Kidney (tissue), 22 donors: Measurements from ENCODE around the gene ARHGAP36. TPM values are rescaled to one million over a fixed set of nuclear protein-coding genes. Genes with fewer than 3 reads are reported as not detected.

Experiments
- DNase-seq, 5 donors: peaks; one replicate each; pipeline ENCODE4 v3.0.0-alpha.2; 2013 to 2020
- FAIRE-seq: peaks from 2 replicates; lab custom pipeline; 2012; peaks lifted over from hg19 to GRCh38; lab: Jason Lieb, UNC
- H3K27ac ChIP-seq, 2 donors: one replicate each; pipeline ENCODE4 v1.7.0; 2013; ENCODE audit warnings: low read depth in 2 of 2, low read length in 2 of 2, inconsistent platforms in 1 of 2
- H3K27me3 ChIP-seq: one replicate; pipeline ENCODE4 v1.7.1; 2013; ENCODE audit warnings: low read length, inconsistent platforms; ENCODE audit not compliant: control insufficient read depth, insufficient read depth
- H3K36me3 ChIP-seq, 3 donors: one replicate each; pipeline versions ENCODE4 v1.7.0 to v1.7.1; 2013; ENCODE audit warnings: low read length in 3 of 3, control low read depth in 1 of 3, inconsistent platforms in 1 of 3; ENCODE audit not compliant: insufficient read depth in 3 of 3, control insufficient read depth in 2 of 3
- H3K4me1 ChIP-seq, 3 donors: one replicate each; pipeline versions ENCODE4 v1.7.0 to v1.7.1; 2013; ENCODE audit warnings: low read length in 3 of 3, inconsistent platforms in 1 of 3, low read depth in 1 of 3; ENCODE audit not compliant: control insufficient read depth in 2 of 3, insufficient read depth in 2 of 3
- H3K4me3 ChIP-seq, 3 donors: one replicate each; pipeline versions ENCODE4 v1.7.0 to v1.8.1; 2013; ENCODE audit warnings: low read length in 3 of 3, control low read depth in 1 of 3, inconsistent platforms in 1 of 3
- H3K9ac ChIP-seq, 3 donors: one replicate each; pipeline versions ENCODE4 v1.7.0 to v1.7.1; 2013; ENCODE audit warnings: low read length in 3 of 3, control low read depth in 1 of 3, inconsistent platforms in 1 of 3
- H3K9me3 ChIP-seq, 3 donors: one replicate each; pipeline versions ENCODE4 v1.7.0 to v1.7.1; 2013; ENCODE audit warnings: low read length in 3 of 3, control low read depth in 1 of 3, inconsistent platforms in 1 of 3; ENCODE audit not compliant: control insufficient read depth in 2 of 3, insufficient read depth in 1 of 3
- CTCF ChIP-seq: IDR thresholded peaks from 3 replicates; pipeline ENCODE4 v1.5.1; 2012; ENCODE audit warnings: mild to moderate bottlenecking, moderate library complexity, borderline replicate concordance; ENCODE audit not compliant: insufficient read depth; ENCODE audit errors: extremely low read depth
- intact Hi-C: fragments of 100-400 bp; cut with DNase I; formaldehyde crosslinking; loops from one replicate; pipeline ENCODE4 v1.11.1; 2022
- long read RNA-seq, 10 donors: library from polyadenylated mRNA in 1 of 10; unstranded in 1 of 10; transcript quantifications; one replicate each; pipeline ENCODE4 v2.0.0 and lab custom pipeline, GENCODE V29; 2021 to 2026
- polyA plus RNA-seq: library from polyadenylated mRNA; stranded (reverse); fragments of 350-450 nt; fragmentation: Illumina TruSeq; extraction: RNeasy Lipid Tissue Mini Kit (QIAGEN cat#74804); gene quantifications from one replicate; pipeline ENCODE4 v1.2.3, GENCODE V29; 2014; ENCODE audit warnings: low read depth, low replicate concordance; ENCODE audit not compliant: insufficient read depth
- total RNA-seq: library from RNA; stranded (reverse); fragmentation: NEBNext Ultra II Directional; extraction: Animal tissue kit (Norgen Biotek cat#: 25700); gene quantifications from one replicate; pipeline ENCODE4 v1.2.1, GENCODE V29; 2021
- donor health status: control.
- donor health status: control.
- donor health status: control.
- donor health status: control.
- donor health status: control.
- donor health status: DM: yes; HTN: yes; CAD: no.
- donor health status: Normal renal cell carcinoma (clear cell type).

The ARHGAP36 gene
- total RNA-seq (0.13 TPM), polyA plus RNA-seq (not detected)
- long read RNA-seq, donor 1 = 0 reads
- long read RNA-seq, donor 2 = 0 reads
- long read RNA-seq, donor 3 = 0 reads
- long read RNA-seq, donor 4 = 0 reads
- long read RNA-seq, donor 5 = 0 reads
- long read RNA-seq, donor 6 = 0 reads
- long read RNA-seq, donor 7, partial matches to known transcripts = 0 of 1 reads
- long read RNA-seq, donor 7, other reads (novel, unspliced or antisense) = 0 of 1 reads
- long read RNA-seq, donor 8 = 0 reads
- long read RNA-seq, donor 9 = 0 reads
- long read RNA-seq, donor 10 = 0 reads

GRCh38 chrX:131058136-131058868 lies at the start of gene ARHGAP36:
TSS of gene ARHGAP36 (plus strand) at chrX:131058346. CDS start at chrX:131081666, 23,320 bp downstream.
- no peaks in the 10 kb centered on the region for H3K36me3 ChIP-seq
- H3K27ac ChIP-seq = no peak within 1 kb of the TSS
- no peaks in the 10 kb centered on the region for H3K9me3 ChIP-seq
- DNase-seq (peak in 4 of 5 donors; percentile 33 to 51 (median 37)), FAIRE-seq (no peak)
- H3K27me3 ChIP-seq = peaks cover 2% of the 10 kb centered on the region
- H3K4me1 ChIP-seq = no peaks in the 10 kb centered on the region
- intact Hi-C loops = no loop called here
- H3K4me3 ChIP-seq = no peak within 1 kb of the TSS
- TF ChIP-seq CTCF = no peak
- H3K9ac ChIP-seq = no peak within 1 kb of the TSS

- H3K9me3 ChIP-seq = no peaks in the 10 kb centered on the region
- no peak overlapping the region for H3K9ac ChIP-seq
- H3K36me3 ChIP-seq = no peaks in the 10 kb centered on the region
- no peak overlapping the region for H3K27ac ChIP-seq
- no peaks in the 10 kb centered on the region for H3K27me3 ChIP-seq
- no peak for FAIRE-seq
- no peak overlapping the region for H3K4me3 ChIP-seq
- DNase-seq = no peak
- intact Hi-C loops = no loop called here
- no peaks in the 10 kb centered on the region for H3K4me1 ChIP-seq
- no peak for TF ChIP-seq CTCF
These were observed 48.0 kb upstream of the ARHGAP36 start for GRCh38 chrX:131010186-131010585.

- intact Hi-C loops = no loop called here
- FAIRE-seq = no peak
These were observed 32.8 kb upstream of the ARHGAP36 start for GRCh38 chrX:131025336-131025735.

More at GRCh38 chrX:131025336-131025735, 32.8 kb upstream of the ARHGAP36 start:
- Histone ChIP-seq H3K27ac (no peak overlapping the region), H3K4me3 (no peak overlapping the region), H3K9ac (no peak overlapping the region), H3K36me3 (no peaks in the 10 kb centered on the region), H3K9me3 (peaks cover 0 to 1% (median 0%) of the 10 kb centered on the region in 3 donors), H3K4me1 (no peaks in the 10 kb centered on the region), H3K27me3 (peaks cover 4% of the 10 kb centered on the region)
- no peak for TF ChIP-seq CTCF
- no peak for DNase-seq
